ENCODE measurements around the gene ACTG1. TPM values are rescaled to one million over a fixed set of nuclear protein-coding genes. Genes with fewer than 3 reads are reported as not detected.

ACTG1 gene
- total RNA-seq: 100 to 1,000 TPM; 322 to 934 (median 415) TPM

DNA sequence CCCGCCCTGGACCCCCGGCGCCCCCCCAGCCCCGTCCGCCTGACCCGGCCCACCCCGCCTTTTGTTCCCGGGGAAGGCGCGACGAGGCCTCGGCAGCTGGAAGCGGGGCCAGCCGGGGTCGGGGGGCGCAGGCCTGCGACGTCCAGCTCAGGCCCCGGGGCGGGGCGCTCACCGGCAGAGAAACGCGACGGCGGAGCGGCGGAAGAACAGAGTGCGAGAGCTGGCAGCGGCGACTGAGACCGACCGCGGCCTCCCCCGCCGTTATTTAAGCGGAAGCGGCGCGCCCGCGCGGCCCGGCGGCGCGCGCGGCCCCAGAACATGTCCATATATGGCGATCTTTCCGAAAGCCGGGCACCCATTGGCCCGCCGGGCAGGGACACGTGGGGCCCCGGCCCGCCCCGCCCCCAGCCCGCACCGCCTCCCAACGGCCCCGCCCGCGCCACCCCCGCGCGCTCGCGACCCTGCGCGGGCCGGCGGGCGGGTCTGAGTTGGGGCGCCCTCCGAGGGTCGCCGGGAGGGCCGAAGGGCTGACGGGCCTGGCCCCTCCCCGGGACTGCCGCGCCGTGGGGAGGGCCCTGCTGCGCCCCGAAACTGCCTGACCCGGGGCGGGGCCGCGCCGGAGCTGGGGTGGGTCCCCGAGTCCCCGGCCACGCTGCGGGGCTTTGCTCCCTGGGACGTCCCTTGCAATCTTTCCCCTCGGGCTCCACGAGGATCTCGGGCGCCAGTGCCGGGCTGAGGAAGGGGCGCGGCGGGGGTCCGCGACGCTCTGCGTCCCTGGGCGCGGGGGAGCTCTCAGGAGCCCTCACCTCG is at the start of gene ACTG1:
Gene ACTG1, minus strand, starts transcription at position 238 of the 810 bp plus-strand sequence. CDS start 445 bp downstream, outside the sequence.
- H3K4me3 ChIP-seq: peak within 1 kb of the TSS; percentile 81 to 95 (median 89)
- in situ Hi-C loops (cut with MboI; ENCODE audit: low sequenced_read_pairs in 4 of 4): no loop called here

DNA sequence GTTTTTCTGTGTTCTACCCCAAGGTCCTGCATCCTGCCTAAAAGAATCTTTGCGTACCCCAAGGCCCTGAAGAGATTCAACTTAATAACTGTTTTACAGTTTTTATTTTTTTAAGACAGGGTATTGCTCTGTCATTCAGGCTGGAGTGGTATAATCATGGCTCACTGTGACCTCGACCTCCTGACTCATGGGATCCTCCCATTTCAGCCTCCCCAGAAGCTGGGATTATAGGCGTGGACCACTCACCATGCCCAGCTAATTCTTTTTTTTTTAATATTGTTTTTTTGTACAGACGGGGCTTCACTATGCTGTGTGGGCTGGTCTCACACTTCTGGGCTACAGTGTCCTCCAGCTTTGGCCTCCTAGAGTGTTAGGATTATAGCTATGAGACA is 48.9 kb upstream of the ACTG1 start:
- ATAC-seq (no peak), DNase-seq (no peak)
- Histone ChIP-seq H3K27ac (peak overlapping the region in 1 of 4 donors; percentile 9), H3K27me3 (no peaks in the 10 kb centered on the region), H3K4me1 (peaks cover 7 to 16% of the 10 kb centered on the region in 2 donors), H3K9me3 (no peaks in the 10 kb centered on the region), H3K36me3 (peaks cover 2 to 93% of the 10 kb centered on the region in 2 donors), H3K4me3 (no peak overlapping the region)
- intact Hi-C loops (cut with DNase I; ENCODE audit: low total_unique reads) (no loop called here), in situ Hi-C loops (cut with MboI; ENCODE audit: low sequenced_read_pairs in 4 of 4) (no loop called here)
- no peak for TF ChIP-seq POLR2A (IDR thresholded peaks at IDR 0.05)
- TF ChIP-seq, protein P1, sequence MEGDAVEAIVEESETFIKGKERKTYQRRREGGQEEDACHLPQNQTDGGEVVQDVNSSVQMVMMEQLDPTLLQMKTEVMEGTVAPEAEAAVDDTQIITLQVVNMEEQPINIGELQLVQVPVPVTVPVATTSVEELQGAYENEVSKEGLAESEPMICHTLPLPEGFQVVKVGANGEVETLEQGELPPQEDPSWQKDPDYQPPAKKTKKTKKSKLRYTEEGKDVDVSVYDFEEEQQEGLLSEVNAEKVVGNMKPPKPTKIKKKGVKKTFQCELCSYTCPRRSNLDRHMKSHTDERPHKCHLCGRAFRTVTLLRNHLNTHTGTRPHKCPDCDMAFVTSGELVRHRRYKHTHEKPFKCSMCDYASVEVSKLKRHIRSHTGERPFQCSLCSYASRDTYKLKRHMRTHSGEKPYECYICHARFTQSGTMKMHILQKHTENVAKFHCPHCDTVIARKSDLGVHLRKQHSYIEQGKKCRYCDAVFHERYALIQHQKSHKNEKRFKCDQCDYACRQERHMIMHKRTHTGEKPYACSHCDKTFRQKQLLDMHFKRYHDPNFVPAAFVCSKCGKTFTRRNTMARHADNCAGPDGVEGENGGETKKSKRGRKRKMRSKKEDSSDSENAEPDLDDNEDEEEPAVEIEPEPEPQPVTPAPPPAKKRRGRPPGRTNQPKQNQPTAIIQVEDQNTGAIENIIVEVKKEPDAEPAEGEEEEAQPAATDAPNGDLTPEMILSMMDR (IDR thresholded peaks at IDR 0.05 in 4 of 5, conservative IDR thresholded peaks at IDR 0.05 in 1 of 5): no peak

More for the DNA sequence above, at the start of gene ACTG1:
- ATAC-seq (peak; percentile 72 to 73), DNase-seq (peak; percentile 89 to 94)
- Histone ChIP-seq H3K27me3 (no peaks in the 10 kb centered on the region), H3K4me1 (peaks cover 30 to 39% of the 10 kb centered on the region in 2 donors), H3K27ac (peak within 1 kb of the TSS; percentile 91 to 100 (median 99)), H3K36me3 (peaks cover 0 to 30% of the 10 kb centered on the region in 2 donors), H3K9me3 (no peaks in the 10 kb centered on the region)
- intact Hi-C loops (cut with DNase I; ENCODE audit: low total_unique reads): loop anchor here (2.0 to 5.0 kb wide), 2 partner anchors 40 to 118 kb away; partner anchors contain the start of genes BAHCC1 and FAAP100
- TF ChIP-seq, protein P1 (IDR thresholded peaks at IDR 0.05 in 4 of 5, conservative IDR thresholded peaks at IDR 0.05 in 1 of 5): no peak
- TF ChIP-seq POLR2A (IDR thresholded peaks at IDR 0.05): peak; percentile 96 to 98

DNA sequence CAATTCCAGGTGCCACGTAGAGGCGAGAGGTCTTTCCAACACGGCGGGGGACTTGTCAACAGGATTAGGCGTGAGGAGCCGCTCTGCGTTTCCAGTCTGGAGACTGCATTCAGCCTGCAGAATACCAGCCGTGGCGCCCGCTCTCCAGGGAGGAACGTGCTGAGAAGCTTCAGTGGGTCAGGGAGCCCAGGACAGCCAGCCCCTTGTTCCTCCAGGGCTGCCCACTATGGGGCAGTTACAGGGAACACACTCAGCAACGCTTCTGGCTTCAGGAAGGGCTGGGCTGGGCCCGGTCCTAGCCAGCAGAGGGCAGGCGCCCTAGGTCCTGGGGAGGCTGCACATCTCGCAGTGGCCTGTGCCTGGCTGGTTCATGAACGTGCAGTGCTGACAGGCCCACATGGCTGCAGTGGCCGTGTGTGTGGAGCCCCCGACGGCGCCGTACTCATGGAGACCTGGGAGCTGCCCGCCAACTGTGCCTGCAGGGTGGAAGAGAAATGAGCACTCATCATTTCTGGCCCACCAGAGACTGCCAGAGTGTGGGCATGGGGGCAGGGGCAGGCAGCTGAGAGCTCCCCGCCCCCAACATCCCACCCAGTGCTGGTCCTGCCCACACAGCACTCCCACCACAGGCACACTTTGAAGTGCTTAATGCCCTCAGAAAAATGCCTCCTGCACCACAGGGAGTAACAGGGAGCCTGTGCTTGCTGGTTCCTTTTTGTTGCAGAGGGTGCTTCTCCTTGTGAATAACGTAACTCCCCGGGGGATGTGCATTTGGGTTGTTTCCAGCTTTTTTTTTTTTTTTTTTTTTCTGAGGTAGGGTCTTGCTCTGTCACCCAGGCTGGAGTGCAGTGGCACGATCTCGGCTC is 46.6 kb upstream of the ACTG1 start:
- no peak for TF ChIP-seq POLR2A (IDR thresholded peaks at IDR 0.05)
- TF ChIP-seq, protein P1 (IDR thresholded peaks at IDR 0.05 in 4 of 5, conservative IDR thresholded peaks at IDR 0.05 in 1 of 5): no peak

DNA sequence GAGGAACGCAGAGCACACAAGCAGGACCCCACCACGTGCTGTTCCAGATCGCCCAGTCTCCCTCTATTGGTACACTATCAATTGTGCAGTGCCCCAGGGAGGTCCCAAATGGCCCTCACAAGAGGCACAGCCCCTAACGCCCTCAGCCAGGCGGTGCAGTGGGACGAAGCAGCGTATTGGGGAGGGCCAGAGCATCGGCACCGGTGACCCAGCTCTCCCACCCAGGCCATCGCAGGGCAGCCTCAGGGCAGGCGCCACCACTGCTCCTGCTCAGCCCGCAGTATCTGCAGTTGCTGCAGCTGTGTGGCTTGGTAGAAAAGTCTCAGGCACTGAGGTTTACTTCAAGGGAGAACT is 45.5 kb upstream of the ACTG1 start:
- H3K27me3 ChIP-seq: no peaks in the 10 kb centered on the region
- intact Hi-C loops (cut with DNase I; ENCODE audit: low total_unique reads): loop anchor here (5.0 kb wide), 1 partner anchor 44 kb away; no protein-coding TSS in a partner anchor
- peak overlapping the region in 2 of 4 donors; percentile 81 to 91 for H3K27ac ChIP-seq
- TF ChIP-seq, protein P1 (IDR thresholded peaks at IDR 0.05 in 4 of 5, conservative IDR thresholded peaks at IDR 0.05 in 1 of 5): no peak
- TF ChIP-seq POLR2A (IDR thresholded peaks at IDR 0.05): no peak
- no peak for ATAC-seq
- H3K4me3 ChIP-seq: no peak overlapping the region
- H3K9me3 ChIP-seq: no peaks in the 10 kb centered on the region
- no peak for DNase-seq
- in situ Hi-C loops (cut with MboI; ENCODE audit: low sequenced_read_pairs in 4 of 4): no loop called here
- peaks cover 19 to 21% of the 10 kb centered on the region in 2 donors for H3K4me1 ChIP-seq
- H3K36me3 ChIP-seq: peaks cover 0 to 63% of the 10 kb centered on the region in 2 donors

More for the DNA sequence above, 46.6 kb upstream of the ACTG1 start:
- no peaks in the 10 kb centered on the region for H3K27me3 ChIP-seq
- DNase-seq: no peak
- H3K36me3 ChIP-seq: peaks cover 0 to 74% of the 10 kb centered on the region in 2 donors
- H3K4me3 ChIP-seq: no peak overlapping the region
- intact Hi-C loops (cut with DNase I; ENCODE audit: low total_unique reads) (loop anchor here (5.0 kb wide), 1 partner anchor 43 kb away; no protein-coding TSS in a partner anchor), in situ Hi-C loops (cut with MboI; ENCODE audit: low sequenced_read_pairs in 4 of 4) (no loop called here)
- peaks cover 8 to 12% of the 10 kb centered on the region in 2 donors for H3K4me1 ChIP-seq
- H3K9me3 ChIP-seq: no peaks in the 10 kb centered on the region
- ATAC-seq: no peak
- no peak overlapping the region for H3K27ac ChIP-seq
